Neural progenitor cell (in vitro differentiated cells): ENCODE results near the gene ZDHHC14. TPM values are rescaled to one million over a fixed set of nuclear protein-coding genes. Genes with fewer than 3 reads are reported as not detected.
"Not testable (repeated sequence)": the region's sequence is repeated elsewhere in the genome, so short reads cannot be mapped to it uniquely, and the experiment has no call there.

Experiments
- DNase-seq: peaks from one replicate; pipeline ENCODE4 v3.0.0-alpha.2; 2016; ENCODE audit warnings: low spot score
- H2AFZ ChIP-seq: fragments of 200-600 bp; sonication (generic); replicated peaks from 2 replicates; pipeline ENCODE4 v1.6.1; 2016; ENCODE audit warnings: antibody characterized with exemption
- H3F3A ChIP-seq: fragments of 200-600 bp; sonication (generic); 2 replicates; pipeline ENCODE4 v1.6.1; 2016; ENCODE audit warnings: antibody characterized with exemption, low read depth
- H3K27ac ChIP-seq: fragments of 200-600 bp; sonication (generic); 2 replicates; pipeline ENCODE4 v1.5.1; 2016; ENCODE audit warnings: mild to moderate bottlenecking
- H3K27me3 ChIP-seq: fragments of 200-600 bp; sonication (generic); 2 replicates; pipeline ENCODE4 v1.6.1; 2016; ENCODE audit warnings: mild to moderate bottlenecking, moderate library complexity
- H3K36me3 ChIP-seq: fragments of 200-600 bp; sonication (generic); 2 replicates; pipeline ENCODE4 v1.5.1; 2016
- H3K4me1 ChIP-seq: fragments of 200-600 bp; sonication (generic); 2 replicates; pipeline ENCODE4 v1.6.1; 2016; ENCODE audit warnings: mixed run types
- H3K4me2 ChIP-seq: fragments of 200-600 bp; sonication (generic); 2 replicates; pipeline ENCODE4 v1.6.1; 2016
- H3K4me3 ChIP-seq: fragments of 200-600 bp; sonication (generic); 2 replicates; pipeline ENCODE4 v1.5.1; 2016
- H3K79me2 ChIP-seq: fragments of 200-600 bp; sonication (generic); 2 replicates; pipeline ENCODE4 v1.6.1; 2016; ENCODE audit warnings: low read depth
- H3K9ac ChIP-seq: fragments of 200-600 bp; sonication (generic); 2 replicates; pipeline ENCODE4 v1.6.1; 2016
- H3K9me3 ChIP-seq: fragments of 200-600 bp; sonication (generic); 2 replicates; pipeline ENCODE4 v1.5.1; 2016; ENCODE audit warnings: low read depth
- H4K20me1 ChIP-seq: fragments of 200-600 bp; sonication (generic); 2 replicates; pipeline ENCODE4 v1.6.1; 2016; ENCODE audit warnings: low read depth
- H3K27ac Mint-ChIP-seq: 3 replicates; pipeline ENCODE4 v1.8.0; 2021; ENCODE audit warnings: mixed read lengths
- H3K27me3 Mint-ChIP-seq: 2 replicates; pipeline ENCODE4 v1.8.0; 2022; ENCODE audit warnings: low read depth, mild to moderate bottlenecking, inconsistent platforms, moderate library complexity, mixed read lengths; ENCODE audit not compliant: insufficient read depth
- H3K36me3 Mint-ChIP-seq: 3 replicates; pipeline ENCODE4 v1.8.0; 2021; ENCODE audit warnings: mixed read lengths
- H3K4me1 Mint-ChIP-seq: 3 replicates; pipeline ENCODE4 v1.8.0; 2021; ENCODE audit warnings: mixed read lengths
- H3K4me3 Mint-ChIP-seq: 3 replicates; pipeline ENCODE4 v1.8.0; 2021; ENCODE audit warnings: mild to moderate bottlenecking, moderate library complexity, mixed read lengths
- H3K9me3 Mint-ChIP-seq: 3 replicates; pipeline ENCODE4 v1.8.0; 2020; ENCODE audit warnings: mixed read lengths
- EZH2 ChIP-seq: fragments of 200-600 bp; sonication (generic); IDR thresholded peaks from 2 replicates; pipeline ENCODE4 v1.6.1; 2017; ENCODE audit warnings: antibody characterized with exemption, mild to moderate bottlenecking, moderate library complexity
- EZH2phosphoT487 ChIP-seq: fragments of 200-600 bp; sonication (generic); IDR thresholded peaks from 2 replicates; pipeline ENCODE4 v1.6.1; 2017; ENCODE audit warnings: antibody characterized with exemption
- total RNA-seq: library from RNA; depleted of rRNA; stranded (reverse); fragments of >200 nt; gene quantifications from 2 replicates; pipeline ENCODE4 v1.2.3, GENCODE V29; 2015; ENCODE audit warnings: low replicate concordance
- TF ChIP-seq, protein P1 (sequence below): fragments of 200-600 bp; sonication (generic); IDR thresholded peaks from 2 replicates; pipeline ENCODE4 v1.5.1; 2017; ENCODE audit warnings: antibody characterized with exemption, mild to moderate bottlenecking

The ZDHHC14 gene
- total RNA-seq, 1 donor from 2014 or later = 14.5 TPM

DNA sequence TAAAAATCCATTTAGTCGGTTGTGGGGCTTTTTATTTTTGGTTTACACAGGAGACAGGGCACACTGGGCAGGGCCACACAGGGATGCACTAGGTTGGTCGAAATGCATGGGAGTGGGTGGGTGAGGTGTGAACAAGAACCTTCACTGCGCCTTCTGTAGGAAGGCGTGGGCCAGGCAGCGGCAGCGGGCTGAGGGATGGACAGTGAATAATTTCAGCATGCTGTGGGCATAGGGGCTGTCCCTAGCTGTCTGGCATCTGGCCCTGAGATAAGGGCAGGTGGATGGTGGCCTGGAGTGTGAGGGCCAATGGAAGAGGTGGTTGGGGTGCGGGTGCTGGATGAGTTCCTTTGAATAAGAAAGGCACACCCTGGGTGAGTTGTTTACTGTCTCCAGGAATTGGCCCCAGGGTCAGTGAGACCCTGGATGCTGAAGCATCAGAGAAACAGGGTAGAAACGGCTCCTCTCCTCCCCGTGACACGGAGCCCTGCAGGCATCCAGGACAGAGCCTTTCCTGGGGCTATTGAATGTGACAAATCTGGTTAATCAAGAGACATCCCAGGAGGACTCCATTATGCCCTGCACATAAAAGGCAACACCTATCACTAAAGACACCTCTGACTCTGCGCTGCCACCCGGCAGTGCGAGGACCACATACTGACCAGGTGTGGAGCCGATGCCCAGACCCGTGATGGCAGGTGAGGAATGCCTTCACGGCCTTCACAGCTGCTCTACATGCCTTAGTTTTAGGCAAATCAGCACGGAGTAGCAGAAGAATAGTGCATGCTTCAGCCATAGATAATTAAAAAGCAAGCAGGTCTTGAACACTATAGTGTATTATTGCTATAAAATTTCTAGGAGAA, 319.0 kb downstream of the ZDHHC14 start:
- no peak overlapping the region for H3K4me3 ChIP-seq
- H2AFZ ChIP-seq = no peak overlapping the region
- H3K79me2 ChIP-seq = no peaks in the 10 kb centered on the region
- no peak overlapping the region for H3K27ac ChIP-seq
- Mint-ChIP-seq H3K27me3 (peaks cover 5% of the 10 kb centered on the region), H3K9me3 (peaks cover 9% of the 10 kb centered on the region), H3K36me3 (no peaks in the 10 kb centered on the region), H3K27ac (no peak overlapping the region), H3K4me1 (no peaks in the 10 kb centered on the region), H3K4me3 (no peak overlapping the region)
- TF ChIP-seq, protein P1, sequence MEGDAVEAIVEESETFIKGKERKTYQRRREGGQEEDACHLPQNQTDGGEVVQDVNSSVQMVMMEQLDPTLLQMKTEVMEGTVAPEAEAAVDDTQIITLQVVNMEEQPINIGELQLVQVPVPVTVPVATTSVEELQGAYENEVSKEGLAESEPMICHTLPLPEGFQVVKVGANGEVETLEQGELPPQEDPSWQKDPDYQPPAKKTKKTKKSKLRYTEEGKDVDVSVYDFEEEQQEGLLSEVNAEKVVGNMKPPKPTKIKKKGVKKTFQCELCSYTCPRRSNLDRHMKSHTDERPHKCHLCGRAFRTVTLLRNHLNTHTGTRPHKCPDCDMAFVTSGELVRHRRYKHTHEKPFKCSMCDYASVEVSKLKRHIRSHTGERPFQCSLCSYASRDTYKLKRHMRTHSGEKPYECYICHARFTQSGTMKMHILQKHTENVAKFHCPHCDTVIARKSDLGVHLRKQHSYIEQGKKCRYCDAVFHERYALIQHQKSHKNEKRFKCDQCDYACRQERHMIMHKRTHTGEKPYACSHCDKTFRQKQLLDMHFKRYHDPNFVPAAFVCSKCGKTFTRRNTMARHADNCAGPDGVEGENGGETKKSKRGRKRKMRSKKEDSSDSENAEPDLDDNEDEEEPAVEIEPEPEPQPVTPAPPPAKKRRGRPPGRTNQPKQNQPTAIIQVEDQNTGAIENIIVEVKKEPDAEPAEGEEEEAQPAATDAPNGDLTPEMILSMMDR = no peak
- TF ChIP-seq EZH2phosphoT487 (no peak), EZH2 (no peak)
- H3K27me3 ChIP-seq = no peaks in the 10 kb centered on the region
- no peak overlapping the region for H3K4me2 ChIP-seq
- no peaks in the 10 kb centered on the region for H3K4me1 ChIP-seq
- no peaks in the 10 kb centered on the region for H3K9me3 ChIP-seq
- no peaks in the 10 kb centered on the region for H4K20me1 ChIP-seq
- no peaks in the 10 kb centered on the region for H3F3A ChIP-seq
- no peak overlapping the region for H3K9ac ChIP-seq
- H3K36me3 ChIP-seq = no peaks in the 10 kb centered on the region
- no peak for DNase-seq

DNA sequence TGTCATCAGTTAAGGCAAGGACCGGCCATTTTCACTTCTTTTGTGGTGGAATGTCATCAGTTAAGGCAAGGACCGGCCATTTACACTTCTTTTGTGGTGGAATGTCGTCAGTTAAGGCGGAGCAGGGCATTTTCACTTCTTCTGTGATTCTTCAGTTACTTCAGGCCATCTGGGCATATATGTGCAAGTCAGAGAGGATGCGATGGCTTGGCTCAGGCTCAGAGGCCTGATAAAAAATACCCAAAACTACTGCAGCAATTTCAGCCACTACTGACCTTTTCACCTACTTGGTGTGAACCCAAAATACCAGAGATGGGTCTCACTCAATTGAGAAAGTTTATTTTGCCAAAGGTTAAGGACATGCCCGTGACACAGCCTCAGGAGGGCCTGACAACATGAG, 325.4 kb downstream of the ZDHHC14 start:
- H3K4me3 Mint-ChIP-seq, H3K27ac Mint-ChIP-seq: not testable (repeated sequence)

GRCh38 chr6:157706883-157707282, 325.9 kb downstream of the ZDHHC14 start:
- H3K9me3 Mint-ChIP-seq = peaks cover 2% of the 10 kb centered on the region
- H3K9me3 ChIP-seq = no peaks in the 10 kb centered on the region
- H3K4me2 ChIP-seq = no peak overlapping the region
- no peaks in the 10 kb centered on the region for H3K36me3 Mint-ChIP-seq
- no peak overlapping the region for H3K27ac ChIP-seq
- H2AFZ ChIP-seq = no peak overlapping the region
- no peak overlapping the region for H3K4me3 Mint-ChIP-seq
- no peak overlapping the region for H3K9ac ChIP-seq
- no peaks in the 10 kb centered on the region for H3K36me3 ChIP-seq
- peaks cover 9% of the 10 kb centered on the region for H3K4me1 ChIP-seq
- TF ChIP-seq EZH2 = no peak
- DNase-seq = no peak
- no peaks in the 10 kb centered on the region for H4K20me1 ChIP-seq
- H3K27ac Mint-ChIP-seq = no peak overlapping the region
- peaks cover 2% of the 10 kb centered on the region for H3K4me1 Mint-ChIP-seq
- H3K27me3 ChIP-seq = no peaks in the 10 kb centered on the region
- H3K27me3 Mint-ChIP-seq = peaks cover 2% of the 10 kb centered on the region
- no peaks in the 10 kb centered on the region for H3K79me2 ChIP-seq
- H3K4me3 ChIP-seq = no peak overlapping the region
- no peaks in the 10 kb centered on the region for H3F3A ChIP-seq

More for the DNA sequence above, 325.4 kb downstream of the ZDHHC14 start:
- not testable (repeated sequence) for H3K36me3 Mint-ChIP-seq, H3K9me3 ChIP-seq, H3K27me3 Mint-ChIP-seq, DNase-seq, H4K20me1 ChIP-seq, H3K27ac ChIP-seq, H2AFZ ChIP-seq, H3K9ac ChIP-seq, H3K4me1 Mint-ChIP-seq, H3K4me3 ChIP-seq, H3K9me3 Mint-ChIP-seq, H3K4me2 ChIP-seq, H3K4me1 ChIP-seq, H3F3A ChIP-seq, H3K79me2 ChIP-seq, H3K36me3 ChIP-seq, H3K27me3 ChIP-seq

DNA sequence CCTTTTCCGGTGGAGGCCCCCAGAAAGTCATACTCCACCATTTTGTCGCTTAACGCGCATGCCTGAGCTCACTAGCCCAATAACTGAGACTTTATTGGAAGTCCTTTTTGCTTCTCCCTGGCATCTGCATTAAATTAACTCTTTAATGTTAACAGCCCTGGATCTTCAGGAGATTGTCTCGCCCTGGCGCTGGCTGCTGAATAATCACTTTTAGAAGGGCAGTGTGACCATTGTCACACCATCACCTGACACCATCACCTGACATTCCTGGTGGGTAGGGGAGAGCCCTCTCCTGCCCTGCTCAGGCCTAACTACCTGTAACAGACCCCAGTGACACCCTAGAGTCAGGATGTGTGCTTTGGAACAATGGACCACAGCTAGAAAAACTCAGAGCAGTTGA, 326.6 kb downstream of the ZDHHC14 start:
- no peak overlapping the region for H3K4me3 ChIP-seq
- H3K9me3 ChIP-seq = no peaks in the 10 kb centered on the region
- no peak overlapping the region for H3K9ac ChIP-seq
- no peaks in the 10 kb centered on the region for H3K27me3 ChIP-seq
- no peaks in the 10 kb centered on the region for H3F3A ChIP-seq
- Mint-ChIP-seq H3K4me3 (no peak overlapping the region), H3K9me3 (peaks cover 2% of the 10 kb centered on the region), H3K36me3 (no peaks in the 10 kb centered on the region), H3K4me1 (peaks cover 5% of the 10 kb centered on the region), H3K27ac (no peak overlapping the region), H3K27me3 (peaks cover 2% of the 10 kb centered on the region)
- H3K27ac ChIP-seq = no peak overlapping the region
- H3K4me2 ChIP-seq = no peak overlapping the region
- no peaks in the 10 kb centered on the region for H4K20me1 ChIP-seq
- no peak for DNase-seq
- no peaks in the 10 kb centered on the region for H3K36me3 ChIP-seq
- peaks cover 9% of the 10 kb centered on the region for H3K4me1 ChIP-seq
- TF ChIP-seq, protein P1 = no peak
- TF ChIP-seq EZH2 (no peak), EZH2phosphoT487 (no peak)
- no peak overlapping the region for H2AFZ ChIP-seq
- no peaks in the 10 kb centered on the region for H3K79me2 ChIP-seq
